Activated naive CD8-positive, alpha-beta T cell (primary cell): ENCODE measurements around the gene PPFIBP2.

Experiments used
- H3K27ac Mint-ChIP-seq: one replicate; pipeline ENCODE4 v1.8.0; 2021; ENCODE audit warnings: mixed read lengths
- H3K27me3 Mint-ChIP-seq: one replicate; pipeline ENCODE4 v1.8.0; 2021; ENCODE audit warnings: mixed read lengths
- H3K36me3 Mint-ChIP-seq: one replicate; pipeline ENCODE4 v1.8.0; 2021; ENCODE audit warnings: mixed read lengths
- H3K4me1 Mint-ChIP-seq: one replicate; pipeline ENCODE4 v1.8.0; 2021; ENCODE audit warnings: low read depth, mixed read lengths
- H3K4me3 Mint-ChIP-seq: one replicate; pipeline ENCODE4 v1.8.0; 2021; ENCODE audit warnings: mild to moderate bottlenecking, mixed read lengths
- H3K9me3 Mint-ChIP-seq: one replicate; pipeline ENCODE4 v1.8.0; 2021; ENCODE audit warnings: low read depth, mixed read lengths

The PPFIBP2 gene

DNA sequence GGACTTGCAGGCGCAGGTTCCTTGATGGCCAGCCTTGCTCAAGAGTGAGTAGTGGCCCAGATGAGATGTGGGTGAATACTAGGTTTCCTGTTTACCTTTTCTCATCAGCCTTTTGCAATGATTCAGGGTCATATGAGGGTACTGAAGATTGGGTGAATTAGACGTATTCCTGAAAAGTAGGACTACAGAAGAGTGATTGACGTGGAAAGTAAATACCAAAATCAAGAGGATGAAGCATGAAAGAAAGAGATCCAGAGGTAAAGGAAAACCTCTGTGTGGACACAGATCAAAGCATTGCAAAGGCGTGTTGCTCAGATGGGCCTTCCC, 99.6 kb downstream of the PPFIBP2 start:
- no peak overlapping the region for H3K4me3 Mint-ChIP-seq
- no peak overlapping the region for H3K27ac Mint-ChIP-seq
- H3K36me3 Mint-ChIP-seq, result peaks cover 10% of the 10 kb centered on the region
- no peaks in the 10 kb centered on the region for H3K27me3 Mint-ChIP-seq
- no peaks in the 10 kb centered on the region for H3K4me1 Mint-ChIP-seq
- H3K9me3 Mint-ChIP-seq, result no peaks in the 10 kb centered on the region

DNA sequence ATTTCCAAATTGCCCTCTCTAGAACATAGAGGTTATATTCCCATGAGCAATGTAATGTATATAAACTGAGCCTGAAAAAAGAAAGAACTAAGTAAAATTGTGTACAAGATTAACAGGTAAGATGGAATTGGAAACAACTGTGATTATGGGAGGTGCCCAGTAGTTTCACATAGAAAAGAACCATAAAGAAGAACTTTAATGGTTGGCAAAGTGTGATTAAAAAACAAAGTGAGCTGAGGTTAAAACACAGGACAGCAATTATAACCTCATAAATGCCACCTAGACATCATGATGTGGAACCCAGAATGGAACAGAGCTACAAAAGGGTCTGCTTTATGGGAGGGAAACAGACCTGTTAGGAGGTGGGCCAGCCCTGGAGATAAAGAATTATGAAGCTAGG, 100.9 kb downstream of the PPFIBP2 start:
- no peaks in the 10 kb centered on the region for H3K27me3 Mint-ChIP-seq
- H3K36me3 Mint-ChIP-seq, result peaks cover 12% of the 10 kb centered on the region
- H3K4me1 Mint-ChIP-seq, result no peaks in the 10 kb centered on the region
- no peaks in the 10 kb centered on the region for H3K9me3 Mint-ChIP-seq
- H3K27ac Mint-ChIP-seq, result no peak overlapping the region
- H3K4me3 Mint-ChIP-seq, result no peak overlapping the region

DNA sequence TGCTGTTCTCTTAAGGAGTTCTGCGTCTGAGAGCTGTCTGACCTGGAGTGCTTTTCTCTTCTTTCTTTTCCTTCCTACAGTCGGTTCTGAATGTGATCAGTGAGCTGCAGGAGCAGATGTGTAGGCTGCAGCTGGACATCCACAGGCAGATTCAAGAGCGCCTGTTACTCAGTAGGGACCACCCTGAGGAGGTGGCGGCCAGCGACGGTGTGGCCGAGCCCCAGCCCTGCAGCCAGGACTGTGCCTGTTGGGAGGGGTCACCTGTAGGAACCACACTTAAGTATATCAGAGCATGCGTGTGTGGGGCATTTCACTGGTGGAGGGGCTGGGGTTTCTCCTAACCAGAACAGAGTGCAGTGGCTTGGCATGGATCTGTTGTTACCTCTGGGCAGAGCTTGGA, 103.2 kb downstream of the PPFIBP2 start:
- H3K36me3 Mint-ChIP-seq, result peaks cover 12% of the 10 kb centered on the region
- no peaks in the 10 kb centered on the region for H3K9me3 Mint-ChIP-seq
- no peak overlapping the region for H3K4me3 Mint-ChIP-seq
- H3K4me1 Mint-ChIP-seq, result no peaks in the 10 kb centered on the region
- H3K27ac Mint-ChIP-seq, result no peak overlapping the region
- H3K27me3 Mint-ChIP-seq, result no peaks in the 10 kb centered on the region

DNA sequence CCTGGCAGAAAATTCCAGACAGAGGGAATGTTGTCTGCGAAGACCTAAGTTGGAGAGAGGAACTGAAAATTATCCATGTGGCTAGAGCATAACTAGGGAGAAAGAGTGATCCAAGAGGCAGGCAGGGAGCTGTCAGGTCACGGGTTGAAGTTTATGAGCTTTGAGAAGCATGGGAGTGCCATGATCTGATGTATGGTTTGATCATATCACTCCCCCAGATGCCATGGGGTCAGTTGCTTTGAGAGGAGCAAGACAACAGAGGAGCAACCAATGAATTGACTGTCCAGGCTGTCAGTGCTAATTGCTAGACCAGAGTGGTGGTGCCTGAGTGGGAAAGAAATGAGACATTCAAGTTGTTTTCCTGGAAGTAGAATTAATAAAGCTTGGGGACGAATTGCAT, 105.5 kb downstream of the PPFIBP2 start:
- Mint-ChIP-seq H3K27ac (no peak overlapping the region), H3K36me3 (peaks cover 9% of the 10 kb centered on the region)

DNA sequence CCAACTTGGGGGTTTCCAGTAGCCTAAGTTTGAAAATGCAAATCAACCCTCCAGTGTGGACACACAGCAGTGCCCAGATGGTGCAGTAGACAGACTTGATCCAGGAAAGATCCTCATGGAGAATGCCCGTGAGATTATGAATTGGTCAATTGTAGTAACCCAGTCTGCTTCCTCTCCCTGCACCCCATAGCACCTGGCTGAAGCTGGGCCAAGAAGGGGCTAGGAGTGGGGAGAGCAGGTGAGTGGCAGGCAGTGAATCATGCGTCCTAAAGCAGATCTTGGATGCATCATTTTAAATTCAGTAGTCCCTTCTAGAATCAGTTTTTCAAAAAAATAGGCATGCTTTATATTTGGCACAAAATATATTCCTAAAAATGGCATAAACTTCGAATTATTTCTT, 107.3 kb downstream of the PPFIBP2 start:
- Mint-ChIP-seq H3K36me3 (peaks cover 18% of the 10 kb centered on the region), H3K27me3 (no peaks in the 10 kb centered on the region), H3K9me3 (no peaks in the 10 kb centered on the region), H3K27ac (no peak overlapping the region), H3K4me1 (no peaks in the 10 kb centered on the region), H3K4me3 (no peak overlapping the region)

More for the DNA sequence above, 105.5 kb downstream of the PPFIBP2 start:
- Mint-ChIP-seq H3K27me3 (no peaks in the 10 kb centered on the region), H3K4me3 (no peak overlapping the region), H3K9me3 (no peaks in the 10 kb centered on the region), H3K4me1 (no peaks in the 10 kb centered on the region)

DNA sequence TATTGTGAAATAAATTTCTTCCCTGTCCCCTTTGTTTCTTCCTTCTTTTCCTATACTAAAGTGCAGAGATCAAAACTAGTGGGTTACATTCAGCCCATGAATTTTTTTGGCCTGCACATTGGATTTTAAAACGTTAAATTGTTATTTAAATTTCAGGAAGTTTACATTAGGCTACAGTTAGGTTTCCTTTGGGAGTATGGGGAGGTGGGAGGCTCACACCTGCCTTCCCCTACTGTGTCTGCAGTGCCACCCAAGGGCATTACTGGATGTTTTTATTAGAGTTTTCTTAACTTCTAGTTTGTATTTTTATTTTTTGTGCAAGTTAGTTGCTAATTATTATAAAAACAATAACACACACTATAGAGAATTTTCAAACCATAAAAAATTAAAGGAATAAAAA, 107.8 kb downstream of the PPFIBP2 start:
- Mint-ChIP-seq H3K27ac (no peak overlapping the region), H3K4me1 (no peaks in the 10 kb centered on the region)

DNA sequence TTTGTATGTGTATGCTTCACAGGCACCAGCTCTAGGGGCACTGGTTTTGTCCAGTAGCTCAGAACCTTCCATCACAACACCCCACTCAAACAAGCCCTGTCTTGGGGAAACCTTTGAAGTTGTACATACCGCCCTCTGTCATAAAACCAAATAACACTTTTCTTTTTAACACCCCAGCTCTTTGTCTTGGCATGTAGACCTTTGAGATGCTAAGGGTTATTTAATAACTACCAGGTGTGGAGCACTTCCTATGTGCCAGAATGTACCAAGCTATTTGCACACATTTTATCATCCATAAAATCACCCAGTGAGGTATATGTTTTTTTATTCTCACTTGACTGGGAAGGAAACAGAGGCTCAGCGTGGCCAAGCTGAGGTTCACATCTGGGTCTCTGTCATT, 108.9 kb downstream of the PPFIBP2 start:
- Mint-ChIP-seq H3K27me3 (no peaks in the 10 kb centered on the region), H3K9me3 (no peaks in the 10 kb centered on the region), H3K27ac (no peak overlapping the region), H3K4me3 (no peak overlapping the region), H3K4me1 (no peaks in the 10 kb centered on the region), H3K36me3 (peaks cover 12% of the 10 kb centered on the region)

More for the DNA sequence above, 107.8 kb downstream of the PPFIBP2 start:
- no peak overlapping the region for H3K4me3 Mint-ChIP-seq
- H3K27me3 Mint-ChIP-seq, result no peaks in the 10 kb centered on the region
- no peaks in the 10 kb centered on the region for H3K9me3 Mint-ChIP-seq
- H3K36me3 Mint-ChIP-seq, result peaks cover 14% of the 10 kb centered on the region

DNA sequence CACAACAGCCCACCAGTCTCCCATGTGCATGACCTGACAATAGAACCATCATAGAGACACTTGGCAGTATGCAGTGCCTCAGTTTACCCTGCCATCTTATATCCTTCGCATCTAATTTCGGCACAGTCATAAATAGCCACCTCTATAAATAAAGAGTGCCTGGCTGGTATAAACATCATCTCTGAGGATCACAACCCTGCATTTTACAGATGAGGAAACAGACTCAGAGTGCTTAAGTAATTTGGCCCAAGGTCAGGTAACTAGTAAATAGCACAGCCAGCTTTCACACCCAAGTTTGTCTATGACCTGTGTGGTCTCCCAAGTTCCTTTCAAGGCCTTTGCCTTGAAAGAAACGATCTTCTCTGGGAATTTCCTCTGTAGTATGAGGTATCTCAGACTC, 114.9 kb downstream of the PPFIBP2 start:
- Mint-ChIP-seq H3K4me3 (no peak overlapping the region), H3K36me3 (peaks cover 26% of the 10 kb centered on the region), H3K4me1 (no peaks in the 10 kb centered on the region), H3K27ac (no peak overlapping the region), H3K27me3 (no peaks in the 10 kb centered on the region), H3K9me3 (no peaks in the 10 kb centered on the region)

DNA sequence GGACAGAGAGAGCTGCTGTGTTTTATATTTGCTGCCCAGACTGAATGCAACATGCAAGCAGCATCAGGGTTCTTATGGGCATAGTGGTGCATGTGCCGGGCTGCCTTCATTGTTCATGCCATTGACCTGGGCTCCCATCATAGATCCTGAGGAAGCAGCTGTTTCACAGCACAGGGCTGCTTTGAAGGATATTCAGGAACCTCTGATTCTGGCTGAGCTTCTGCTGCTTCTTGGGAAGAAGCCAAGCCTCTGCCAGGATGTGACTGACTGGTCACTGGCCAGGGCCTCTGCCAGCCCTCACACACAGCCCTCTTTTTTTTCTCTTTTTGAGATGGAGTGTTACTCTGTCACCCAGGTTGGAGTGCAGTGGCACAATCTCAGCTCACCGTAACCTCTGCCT, 116.2 kb downstream of the PPFIBP2 start:
- H3K27me3 Mint-ChIP-seq, result no peaks in the 10 kb centered on the region
- no peaks in the 10 kb centered on the region for H3K4me1 Mint-ChIP-seq
- peaks cover 27% of the 10 kb centered on the region for H3K36me3 Mint-ChIP-seq
- no peaks in the 10 kb centered on the region for H3K9me3 Mint-ChIP-seq
- H3K27ac Mint-ChIP-seq, result no peak overlapping the region
- H3K4me3 Mint-ChIP-seq, result no peak overlapping the region

DNA sequence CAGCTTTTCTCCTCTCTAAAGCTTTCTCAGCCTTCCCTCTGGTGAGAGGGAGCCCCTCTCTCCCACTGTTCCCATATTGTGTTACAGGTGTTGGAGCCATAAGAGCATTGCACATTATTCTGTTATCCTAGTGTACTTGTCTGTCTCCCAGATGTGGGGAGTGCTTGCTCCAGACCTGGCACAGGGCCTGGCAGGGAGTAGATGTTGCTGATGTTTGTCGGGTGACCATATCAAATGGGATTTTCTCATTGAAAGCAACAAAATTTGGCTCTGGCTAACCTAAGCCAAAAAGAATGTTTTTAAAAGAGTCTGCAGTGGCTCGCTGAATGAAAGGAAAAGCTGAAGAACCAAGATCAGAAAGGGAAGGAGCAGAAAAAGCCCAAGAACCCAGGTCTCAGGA, 118.4 kb downstream of the PPFIBP2 start:
- no peak overlapping the region for H3K4me3 Mint-ChIP-seq
- H3K27me3 Mint-ChIP-seq, result no peaks in the 10 kb centered on the region
- peaks cover 20% of the 10 kb centered on the region for H3K36me3 Mint-ChIP-seq
- no peaks in the 10 kb centered on the region for H3K9me3 Mint-ChIP-seq
- no peak overlapping the region for H3K27ac Mint-ChIP-seq
- H3K4me1 Mint-ChIP-seq, result no peaks in the 10 kb centered on the region

DNA sequence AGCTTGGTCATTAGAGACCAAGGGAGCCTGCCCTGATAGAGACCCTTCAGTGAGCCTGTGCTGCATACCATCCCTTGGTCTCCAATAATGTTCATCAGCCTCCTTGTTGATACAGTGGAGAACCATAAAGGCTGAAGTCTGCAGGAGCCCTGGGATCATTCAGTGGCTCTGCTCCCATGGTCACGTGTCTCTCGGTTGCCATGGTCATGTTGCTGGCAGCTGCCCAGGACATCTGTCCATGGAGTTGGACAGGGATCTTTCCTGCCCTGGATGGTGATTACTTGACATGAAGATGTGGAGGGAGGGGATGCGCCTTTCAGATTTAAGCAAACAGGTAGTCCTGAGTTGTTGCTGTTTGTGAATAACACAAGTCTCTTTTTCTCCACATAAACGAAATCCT, 121.3 kb downstream of the PPFIBP2 start:
- Mint-ChIP-seq H3K27me3 (no peaks in the 10 kb centered on the region), H3K36me3 (peaks cover 22% of the 10 kb centered on the region)

DNA sequence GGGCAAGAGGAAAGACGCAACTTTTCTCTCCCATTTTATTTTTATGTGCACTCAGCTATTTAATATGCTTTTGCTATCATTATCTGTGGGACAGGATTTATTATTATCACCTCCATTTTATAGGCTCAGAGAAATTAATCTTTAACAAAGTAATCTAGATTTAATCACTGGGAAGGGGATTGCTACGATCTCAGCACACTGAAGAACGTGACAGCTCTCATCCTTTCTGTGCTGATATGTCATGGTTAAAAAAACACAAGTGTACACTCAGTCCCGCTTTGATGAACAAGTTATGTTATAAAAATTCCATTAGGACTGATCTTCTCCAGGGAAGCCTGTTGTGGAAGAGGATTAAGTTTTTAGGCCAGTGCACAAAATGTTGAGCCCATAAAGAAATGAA, 121.9 kb downstream of the PPFIBP2 start:
- Mint-ChIP-seq H3K27me3 (no peaks in the 10 kb centered on the region), H3K27ac (no peak overlapping the region), H3K4me3 (no peak overlapping the region), H3K36me3 (peaks cover 24% of the 10 kb centered on the region), H3K4me1 (no peaks in the 10 kb centered on the region), H3K9me3 (no peaks in the 10 kb centered on the region)

More for the DNA sequence above, 121.3 kb downstream of the PPFIBP2 start:
- Mint-ChIP-seq H3K9me3 (no peaks in the 10 kb centered on the region), H3K4me1 (no peaks in the 10 kb centered on the region), H3K4me3 (no peak overlapping the region), H3K27ac (no peak overlapping the region)

DNA sequence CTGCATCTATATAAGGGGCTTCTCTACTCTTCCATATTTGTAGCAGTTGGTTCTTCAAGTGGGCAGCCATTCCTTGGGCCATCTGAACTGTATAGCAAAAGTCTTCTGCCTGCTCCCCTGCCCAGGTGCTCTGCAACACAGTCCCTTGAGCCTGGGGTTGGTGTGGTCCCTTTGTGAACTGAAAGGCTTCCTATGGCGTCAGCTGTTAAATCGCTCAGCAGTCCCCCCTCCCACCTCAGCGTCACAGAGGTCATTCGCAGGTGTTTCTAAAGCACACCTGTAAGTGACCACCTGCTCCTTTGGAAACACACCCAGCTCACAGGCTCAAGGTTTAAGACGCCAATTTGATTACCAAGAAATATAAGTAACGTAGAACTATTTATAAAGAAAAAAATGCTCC, 122.6 kb downstream of the PPFIBP2 start:
- Mint-ChIP-seq H3K27me3 (no peaks in the 10 kb centered on the region), H3K27ac (no peak overlapping the region), H3K9me3 (no peaks in the 10 kb centered on the region), H3K4me1 (no peaks in the 10 kb centered on the region), H3K36me3 (peaks cover 23% of the 10 kb centered on the region), H3K4me3 (no peak overlapping the region)

DNA sequence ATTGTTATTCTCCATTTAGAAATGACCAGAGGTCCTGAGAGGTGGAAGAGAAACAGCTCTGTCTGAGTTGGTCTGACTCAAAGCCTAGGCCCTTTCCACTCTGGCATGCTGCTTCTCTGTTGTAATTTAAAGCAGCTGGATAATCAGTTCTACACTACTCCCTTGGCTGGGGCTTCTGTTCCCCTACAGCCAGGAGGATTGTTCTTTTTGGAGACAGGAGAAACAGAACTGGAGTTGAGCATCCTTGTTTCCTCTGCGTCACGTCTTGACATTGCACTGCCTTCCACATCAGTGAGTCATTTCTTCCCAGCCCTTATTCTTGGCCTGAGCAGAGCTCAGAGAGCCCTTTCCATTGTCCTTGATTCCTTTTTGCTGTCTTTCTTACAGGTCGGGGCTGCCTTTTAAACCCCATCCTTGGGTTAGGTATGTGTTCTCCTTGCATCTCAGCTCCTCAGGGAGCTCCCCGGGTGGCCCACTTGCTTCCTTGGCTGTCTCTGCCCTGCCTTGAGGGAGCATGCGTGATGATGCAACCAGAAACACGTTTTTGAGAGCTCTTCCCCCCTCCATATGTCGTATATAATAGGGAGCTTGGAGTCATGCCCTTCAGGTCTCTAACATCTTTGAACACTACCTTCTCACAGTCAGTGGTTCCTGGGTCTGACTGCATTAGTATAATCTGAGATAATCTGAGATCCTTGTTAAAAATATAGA, 123.8 kb downstream of the PPFIBP2 start:
- H3K4me3 Mint-ChIP-seq, result no peak overlapping the region
- H3K36me3 Mint-ChIP-seq, result peaks cover 18% of the 10 kb centered on the region
- H3K9me3 Mint-ChIP-seq, result no peaks in the 10 kb centered on the region
- no peaks in the 10 kb centered on the region for H3K27me3 Mint-ChIP-seq
- no peaks in the 10 kb centered on the region for H3K4me1 Mint-ChIP-seq
- no peak overlapping the region for H3K27ac Mint-ChIP-seq

DNA sequence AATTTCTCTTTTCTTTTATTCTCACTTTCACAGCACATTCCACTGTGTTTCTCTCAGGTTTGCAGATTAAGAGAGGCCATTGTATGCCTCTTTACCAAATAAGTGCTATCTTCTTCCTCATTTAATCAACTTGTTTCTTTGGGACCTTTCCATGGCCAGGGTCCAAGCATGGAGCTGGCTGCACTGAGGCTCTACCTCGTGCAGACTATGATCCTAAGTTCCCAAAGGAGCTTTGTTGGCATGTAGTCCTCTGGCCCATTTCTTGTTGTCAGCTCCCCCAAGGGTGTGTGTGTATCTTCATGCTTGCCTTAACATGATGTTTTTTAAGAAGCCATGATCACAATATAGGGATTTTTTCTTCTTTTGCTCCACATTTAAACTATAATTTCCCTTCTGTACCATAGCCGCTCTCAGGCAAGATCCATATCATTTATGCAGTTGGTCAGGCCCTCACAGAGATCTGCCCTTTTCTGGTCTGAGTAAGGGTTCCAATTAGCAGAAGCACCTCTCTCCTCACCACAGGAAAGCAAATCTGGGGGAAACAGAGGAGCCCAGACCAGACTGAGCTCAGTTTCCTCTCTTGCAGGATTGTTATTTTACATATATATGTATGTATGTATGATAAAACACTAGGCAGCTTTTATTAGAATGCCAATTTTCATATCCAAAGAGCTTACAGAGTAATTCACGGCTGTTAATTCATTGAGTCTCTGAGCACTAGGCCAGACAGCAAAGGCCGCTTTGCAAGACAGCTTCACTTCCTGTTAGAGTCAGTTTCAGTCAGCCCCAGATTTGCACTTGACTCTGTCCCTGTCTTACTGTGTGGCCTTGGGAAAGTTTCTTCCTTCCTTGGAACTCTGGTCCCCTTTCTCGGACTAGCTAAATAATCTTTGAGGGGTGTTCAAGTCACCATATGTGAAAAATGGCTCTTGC, 125.2 kb downstream of the PPFIBP2 start:
- H3K27ac Mint-ChIP-seq, result no peak overlapping the region
- H3K27me3 Mint-ChIP-seq, result no peaks in the 10 kb centered on the region
- no peaks in the 10 kb centered on the region for H3K4me1 Mint-ChIP-seq
- peaks cover 20% of the 10 kb centered on the region for H3K36me3 Mint-ChIP-seq
- no peak overlapping the region for H3K4me3 Mint-ChIP-seq
- H3K9me3 Mint-ChIP-seq, result no peaks in the 10 kb centered on the region
